H1 (cell line): Measurements from ENCODE around the gene BLMH. TPM values are rescaled to one million over a fixed set of nuclear protein-coding genes. Genes with fewer than 3 reads are reported as not detected.

ENCODE experiments used
- CTCF ChIA-PET: fragments of 300-600 bp; sonication (Branson Sonifier 250); formaldehyde crosslinking; loops from one replicate; lab custom pipeline; 2021; ENCODE audit not compliant: partially characterized antibody; lab: Charles Lee
- POLR2A ChIA-PET: fragments of 300-600 bp; sonication (Branson Sonifier 250); formaldehyde crosslinking; loops from one replicate; lab custom pipeline; 2021; ENCODE audit warnings: inconsistent platforms; ENCODE audit not compliant: partially characterized antibody; lab: Charles Lee
- DNase-seq, 2 experiments: peaks; one replicate each; pipeline versions ENCODE4 v3.0.0 to v3.0.0-alpha.2; 2010 to 2022; ENCODE audit warnings: low spot score in 2 of 2, low read depth in 1 of 2, mixed read lengths in 1 of 2
- FAIRE-seq: peaks from 2 replicates; lab custom pipeline; 2011; peaks lifted over from hg19 to GRCh38; lab: Jason Lieb, UNC
- H2AFZ ChIP-seq: 2 replicates; pipeline ENCODE4 v1.8.1; 2012; ENCODE audit warnings: low read length, inconsistent platforms
- H2AK5ac ChIP-seq: 2 replicates; pipeline ENCODE4 v1.6.1; 2013; ENCODE audit warnings: low read depth, low read length
- H2BK120ac ChIP-seq: replicated peaks from 2 replicates; pipeline ENCODE3; 2013; ENCODE audit warnings: low read depth, low read length, inconsistent platforms
- H2BK12ac ChIP-seq: 2 replicates; pipeline ENCODE4 v1.6.1; 2013; ENCODE audit warnings: low read depth, low read length
- H2BK15ac ChIP-seq: 2 replicates; pipeline ENCODE4 v1.6.1; 2013; ENCODE audit warnings: low read length
- H2BK20ac ChIP-seq: 2 replicates; pipeline ENCODE4 v1.6.1; 2013; ENCODE audit warnings: low read length
- H2BK5ac ChIP-seq: 2 replicates; pipeline ENCODE4 v1.6.1; 2013; ENCODE audit warnings: low read depth, low read length
- H3K14ac ChIP-seq: 2 replicates; pipeline ENCODE4 v1.6.1; 2013; ENCODE audit warnings: inconsistent platforms; ENCODE audit not compliant: insufficient read length
- H3K18ac ChIP-seq: 2 replicates; pipeline ENCODE4 v1.6.1; 2013; ENCODE audit warnings: low read length; ENCODE audit errors: extremely low read depth
- H3K23ac ChIP-seq: 2 replicates; pipeline ENCODE4 v1.6.1; 2013; ENCODE audit warnings: inconsistent platforms; ENCODE audit not compliant: insufficient read length
- H3K23me2 ChIP-seq: 2 replicates; pipeline ENCODE4 v1.6.1; 2013; ENCODE audit warnings: low read depth, low read length
- H3K27ac ChIP-seq: 2 replicates; pipeline ENCODE4 v1.6.1; 2011; ENCODE audit warnings: low read depth, low read length, inconsistent platforms
- H3K27me3 ChIP-seq, 4 experiments: replicated peaks in 1 of 4; 1 replicate in 1 of 4; 2 replicates in 3 of 4; pipeline versions ENCODE4 v1.6.1 to v1.8.1; 2011 to 2013; ENCODE audit warnings: low read length in 3 of 4, mild to moderate bottlenecking in 3 of 4, inconsistent platforms in 2 of 4, mixed read lengths in 2 of 4, moderate library complexity in 1 of 4; ENCODE audit not compliant: control insufficient read depth in 3 of 4, insufficient read depth in 3 of 4; ENCODE audit errors: extremely low read depth in 1 of 4
- H3K36me3 ChIP-seq, 4 experiments: 2 replicates each; pipeline versions ENCODE4 v1.6.1 to v1.8.1; 2011 to 2013; ENCODE audit warnings: mild to moderate bottlenecking in 4 of 4, low read length in 3 of 4, moderate library complexity in 2 of 4, control low read depth in 1 of 4, inconsistent platforms in 1 of 4; ENCODE audit not compliant: insufficient read depth in 4 of 4, control insufficient read depth in 2 of 4
- H3K4ac ChIP-seq: replicated peaks from 2 replicates; pipeline ENCODE3; 2013; ENCODE audit warnings: low read length, low read depth, mixed read lengths, inconsistent platforms; ENCODE audit not compliant: insufficient read length
- H3K4me1 ChIP-seq, 4 experiments: replicated peaks in 1 of 4; 1 replicate in 1 of 4; 2 replicates in 3 of 4; pipeline versions ENCODE4 v1.6.1 to v1.8.1; 2011 to 2013; ENCODE audit warnings: low read length in 3 of 4, inconsistent platforms in 2 of 4, mixed read lengths in 1 of 4; ENCODE audit not compliant: insufficient read depth in 4 of 4, control insufficient read depth in 3 of 4
- H3K4me2 ChIP-seq, 2 experiments: 2 replicates each; pipeline versions ENCODE4 v1.6.1 to v1.8.1; 2011 to 2013; ENCODE audit warnings: low read depth in 2 of 2, low read length in 2 of 2, control low read depth in 1 of 2, inconsistent platforms in 1 of 2, mild to moderate bottlenecking in 1 of 2; ENCODE audit not compliant: insufficient read depth in 1 of 2
- H3K4me3 ChIP-seq, 4 experiments: fragments of 200-600, 300-600 bp in 1 of 4; sonication (generic), shearing (Covaris generic), sonication (Bioruptor Twin) in 1 of 4; 2 replicates each; pipeline versions ENCODE4 v1.5.1 to v1.8.1; 2011 to 2016; ENCODE audit warnings: low read length in 4 of 4, low read depth in 3 of 4, control low read depth in 2 of 4, inconsistent platforms in 2 of 4, mild to moderate bottlenecking in 2 of 4, mixed read lengths in 1 of 4, moderate library complexity in 1 of 4; ENCODE audit not compliant: insufficient read depth in 2 of 4; ENCODE audit errors: extremely low read depth in 1 of 4
- H3K56ac ChIP-seq: replicated peaks from 2 replicates; pipeline ENCODE3; 2013; ENCODE audit warnings: low read depth, mild to moderate bottlenecking, mixed read lengths, low read length, inconsistent platforms; ENCODE audit not compliant: insufficient read length
- H3K79me1 ChIP-seq: 2 replicates; pipeline ENCODE4 v1.6.1; 2013; ENCODE audit warnings: low read depth, low read length, control low read depth
- H3K79me2 ChIP-seq, 2 experiments: 2 replicates each; pipeline versions ENCODE4 v1.6.1 to v1.8.1; 2012 to 2013; ENCODE audit warnings: low read length in 2 of 2, mild to moderate bottlenecking in 2 of 2, inconsistent platforms in 1 of 2; ENCODE audit not compliant: insufficient read depth in 2 of 2, control insufficient read depth in 1 of 2
- H3K9ac ChIP-seq, 4 experiments: replicated peaks in 1 of 4; 1 replicate in 1 of 4; 2 replicates in 3 of 4; pipeline versions ENCODE4 v1.6.1 to v1.8.1; 2011 to 2013; ENCODE audit warnings: low read depth in 3 of 4, low read length in 3 of 4, control low read depth in 2 of 4, mild to moderate bottlenecking in 2 of 4, moderate library complexity in 2 of 4, inconsistent platforms in 1 of 4; ENCODE audit errors: extremely low read depth in 1 of 4
- H3K9me3 ChIP-seq, 2 experiments: 2 replicates each; pipeline versions ENCODE4 v1.6.1 to v1.8.1; 2012 to 2013; ENCODE audit warnings: mild to moderate bottlenecking in 2 of 2, moderate library complexity in 2 of 2, control low read depth in 1 of 2, inconsistent platforms in 1 of 2, low read depth in 1 of 2, low read length in 1 of 2, mixed read lengths in 1 of 2; ENCODE audit not compliant: insufficient read depth in 2 of 2
- H4K20me1 ChIP-seq, 2 experiments: replicated peaks in 1 of 2; 2 replicates each; pipeline versions ENCODE3 to v1.8.1; 2011 to 2013; ENCODE audit warnings: inconsistent platforms in 2 of 2, low read length in 2 of 2, mild to moderate bottlenecking in 1 of 2; ENCODE audit not compliant: insufficient read depth in 2 of 2, control insufficient read depth in 1 of 2
- H4K5ac ChIP-seq: 2 replicates; pipeline ENCODE4 v1.6.1; 2013; ENCODE audit warnings: low read length, low read depth, mixed read lengths, inconsistent platforms; ENCODE audit not compliant: insufficient read length
- H4K8ac ChIP-seq: 2 replicates; pipeline ENCODE4 v1.8.0; 2013; ENCODE audit warnings: mild to moderate bottlenecking, moderate library complexity, low read length, inconsistent platforms; ENCODE audit not compliant: insufficient read depth; ENCODE audit errors: extremely low read depth
- H4K91ac ChIP-seq: replicated peaks from 2 replicates; pipeline ENCODE3; 2013; ENCODE audit warnings: low read length, mixed read lengths, inconsistent platforms; ENCODE audit not compliant: insufficient read length
- CTCF ChIP-seq, 3 experiments: IDR thresholded peaks; 1 replicate in 2 of 3; 2 replicates in 1 of 3; pipeline versions ENCODE4 v1.5.1 to v1.6.1; 2011; ENCODE audit warnings: low read length in 3 of 3, mild to moderate bottlenecking in 3 of 3, inconsistent platforms in 2 of 3, low read depth in 1 of 3, moderate library complexity in 1 of 3; ENCODE audit not compliant: insufficient read depth in 1 of 3; ENCODE audit errors: control extremely low read depth in 1 of 3
- RAD21 ChIP-seq, 2 experiments: IDR thresholded peaks in 1 of 2; conservative IDR thresholded peaks in 1 of 2; 2 replicates each; pipeline ENCODE4 v1.6.1; 2011; ENCODE audit warnings: low read depth in 2 of 2, low read length in 2 of 2, improper control_type of control experiment in 1 of 2, inconsistent platforms in 1 of 2, mild to moderate bottlenecking in 1 of 2, moderate library complexity in 1 of 2
- SUZ12 ChIP-seq: fragments of 200-600 bp; sonication (generic); IDR thresholded peaks from 2 replicates; pipeline ENCODE4 v1.6.1; 2012; ENCODE audit warnings: mild to moderate bottlenecking, inconsistent platforms, low read length, moderate library complexity, mixed read lengths
- polyA plus RNA-seq, 7 experiments: library from polyadenylated mRNA; depleted of rRNA in 3 of 7; stranded (reverse) in 5 of 7; unstranded in 2 of 7; fragments of >200 nt in 5 of 7; fragments of 200-250 nt in 2 of 7; gene quantifications; 1 replicate in 5 of 7; 2 replicates in 1 of 7; 4 replicates in 1 of 7; pipeline versions ENCODE4 v1.2.1 to v1.2.3, GENCODE V29; 2011 to 2013; ENCODE audit warnings: missing spikeins in 2 of 7, mixed read lengths in 2 of 7
- total RNA-seq: library from RNA; stranded (reverse); fragmentation: NEBNext Ultra II Directional; extraction: Animal tissue kit (Norgen Biotek cat#: 25700); gene quantifications from 2 replicates; pipeline ENCODE4 v1.2.1, GENCODE V29; 2021

Gene BLMH
- total and polyA plus RNA-seq, 2 of the 8 experiments (the other 6 are each of a cell fraction or from before 2014, with no cell fraction given) = 18.2 to 74.3 TPM

DNA sequence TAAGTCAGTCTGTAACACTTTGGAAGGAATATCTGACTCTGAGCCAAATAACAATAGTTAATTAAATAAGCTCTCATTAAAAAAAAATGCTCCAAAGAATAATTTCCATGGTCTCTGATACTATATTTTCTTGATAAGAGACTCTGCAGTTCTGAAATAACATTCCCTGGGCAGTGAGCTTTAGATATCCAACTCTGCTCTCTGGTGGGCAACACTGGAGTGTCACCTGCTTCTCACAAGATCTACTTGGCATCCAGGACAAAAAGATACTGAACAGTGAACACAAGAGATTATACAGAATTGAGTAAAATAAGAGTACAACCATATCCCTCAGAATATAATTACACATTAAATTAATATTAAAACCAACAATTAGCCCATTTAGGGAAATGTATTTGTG is 13.7 kb downstream of the BLMH start:
- H3K4ac ChIP-seq = no peak overlapping the region
- H2BK120ac ChIP-seq = no peak overlapping the region
- no peak overlapping the region for H2BK15ac ChIP-seq
- H3K79me1 ChIP-seq = no peaks in the 10 kb centered on the region
- peaks cover 4 to 38% (median 10%) of the 10 kb centered on the region in 4 experiments; a peak in 7 of 8 replicates for H3K36me3 ChIP-seq
- no peak overlapping the region for H2AFZ ChIP-seq
- H3K56ac ChIP-seq = no peak overlapping the region
- no peak overlapping the region for H3K27ac ChIP-seq
- no peak overlapping the region for H3K23ac ChIP-seq
- H3K18ac ChIP-seq = no peak overlapping the region
- no peaks in the 10 kb centered on the region for H3K79me2 ChIP-seq
- no peak overlapping the region for H2BK12ac ChIP-seq
- POLR2A ChIA-PET = interaction anchor here (1.0 to 1.8 kb wide), 2 partner anchors 14 to 72 kb away, joined by 4 read pairs; partner anchors contain the start of gene BLMH
- H4K91ac ChIP-seq = no peak overlapping the region
- no peak overlapping the region for H2BK20ac ChIP-seq
- CTCF ChIA-PET = interaction anchor here (0.7 to 1.6 kb wide), 6 partner anchors 144 to 1273 kb away, joined by 3 to 9 read pairs (median 4); no protein-coding TSS in a partner anchor
- H3K14ac ChIP-seq = no peak overlapping the region
- no peak overlapping the region for H2AK5ac ChIP-seq
- H4K8ac ChIP-seq = no peak overlapping the region
- H3K9me3 ChIP-seq = no peaks in the 10 kb centered on the region
- FAIRE-seq = peak; percentile 65
- H3K4me2 ChIP-seq = no peak overlapping the region
- H3K9ac ChIP-seq = no peak overlapping the region
- TF ChIP-seq SUZ12 (no peak), CTCF (IDR thresholded peaks at IDR 0.05; ENCODE audit: control extremely low read depth in 1 of 3, insufficient read depth in 1 of 3, low read depth in 1 of 3, low read length in 3 of 3) (peak in 2 of 3 experiments; percentile 48 to 49; a peak in 3 of 4 replicates), RAD21 (IDR thresholded peaks at IDR 0.05 in 1 of 2, conservative IDR thresholded peaks at IDR 0.05 in 1 of 2; ENCODE audit: low read depth in 2 of 2, low read length in 2 of 2) (peak; percentile 63 to 73)
- no peak overlapping the region for H3K4me3 ChIP-seq
- no peaks in the 10 kb centered on the region for H3K4me1 ChIP-seq
- H4K20me1 ChIP-seq = no peaks in the 10 kb centered on the region
- no peak overlapping the region for H4K5ac ChIP-seq
- no peak for DNase-seq
- no peaks in the 10 kb centered on the region for H3K23me2 ChIP-seq
- H3K27me3 ChIP-seq = no peaks in the 10 kb centered on the region
- no peak overlapping the region for H2BK5ac ChIP-seq
